Keratinocyte (primary cell): Measurements from ENCODE around the gene EEF1AKMT1.

Experiments used
- CTCF ChIP-seq, 3 experiments: IDR thresholded peaks in 1 of 3; conservative IDR thresholded peaks in 1 of 3; optimal IDR thresholded peaks in 1 of 3; 2 replicates in 2 of 3; 3 replicates in 1 of 3; pipeline versions ENCODE3 to v1.5.1; 2011; ENCODE audit warnings: low read length in 3 of 3, mild to moderate bottlenecking in 3 of 3, moderate library complexity in 2 of 3, control low read depth in 1 of 3, inconsistent platforms in 1 of 3; ENCODE audit not compliant: insufficient read depth in 2 of 3; ENCODE audit errors: extremely low read depth in 1 of 3
- EZH2 ChIP-seq: IDR thresholded peaks from one replicate; pipeline ENCODE4 v1.6.1; 2012; ENCODE audit warnings: inconsistent platforms, mild to moderate bottlenecking, low read length, moderate library complexity

GRCh38 chr13:20686167-20686566, 87.6 kb downstream of the EEF1AKMT1 start:
- TF ChIP-seq CTCF (optimal IDR thresholded peaks at IDR 0.05 in 1 of 3, IDR thresholded peaks at IDR 0.05 in 1 of 3, conservative IDR thresholded peaks at IDR 0.05 in 1 of 3; ENCODE audit: extremely low read depth in 1 of 3, insufficient read depth in 2 of 3, low read length in 3 of 3) = no peak
- no peak for TF ChIP-seq EZH2
